T-helper 1 cell treated with Interleukin-12 subunit alpha and Interleukin-12 subunit beta and Interleukin-4 antibody, amounts not matched to agents 30 μg/mL and 1 μg/mL, for 36 hours (primary cell): ENCODE results near the gene SLC7A9.
"Not testable (repeated sequence)": the region's sequence is repeated elsewhere in the genome, so short reads cannot be mapped to it uniquely, and the experiment has no call there.

Experiments used
- H3K27ac Mint-ChIP-seq: one replicate; pipeline ENCODE4 v1.8.0; 2021; ENCODE audit warnings: mild to moderate bottlenecking, mixed read lengths
- H3K27me3 Mint-ChIP-seq: one replicate; pipeline ENCODE4 v1.8.0; 2021; ENCODE audit warnings: low read depth, mixed read lengths
- H3K36me3 Mint-ChIP-seq: one replicate; pipeline ENCODE4 v1.8.0; 2021; ENCODE audit warnings: low read depth, mixed read lengths
- H3K4me1 Mint-ChIP-seq: one replicate; pipeline ENCODE4 v1.8.0; 2021; ENCODE audit warnings: low read depth, mixed read lengths
- H3K4me3 Mint-ChIP-seq: one replicate; pipeline ENCODE4 v1.8.0; 2021; ENCODE audit warnings: mild to moderate bottlenecking, moderate library complexity, mixed read lengths
- H3K9me3 Mint-ChIP-seq: one replicate; pipeline ENCODE4 v1.8.0; 2021; ENCODE audit warnings: mixed read lengths

SLC7A9 gene

DNA sequence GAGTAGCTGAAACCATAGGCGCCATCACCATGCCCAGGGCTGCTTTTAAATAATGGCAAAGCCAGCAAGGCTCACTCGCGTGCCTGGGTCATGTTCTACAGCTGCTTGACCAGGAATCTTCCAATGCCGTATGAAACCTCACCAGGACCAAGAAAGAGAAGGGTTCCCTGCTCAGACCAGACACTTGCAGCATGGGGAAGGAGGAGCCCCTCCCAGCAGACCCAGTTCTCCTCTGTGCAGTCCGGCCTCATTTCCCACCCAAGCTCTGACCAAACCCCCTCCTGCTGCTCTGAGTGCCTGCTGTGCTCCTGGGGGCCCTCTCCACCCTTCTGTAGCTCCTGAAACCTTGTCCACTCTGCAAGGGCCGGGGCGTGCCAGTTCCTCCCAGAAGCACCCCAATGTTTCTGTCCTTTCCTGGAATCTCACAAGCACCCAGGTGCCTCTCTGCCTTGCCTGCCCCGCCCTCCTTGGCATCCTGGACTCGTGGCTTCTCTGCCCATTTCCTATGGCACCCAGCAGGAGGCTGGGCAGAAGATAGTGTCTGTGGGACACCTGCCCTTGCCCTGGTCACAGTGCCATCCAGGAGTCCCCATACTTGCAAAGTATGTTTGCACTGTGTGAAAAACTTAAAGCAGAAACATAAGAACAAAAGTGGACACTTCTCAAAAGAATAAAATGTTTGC lies 6.8 kb upstream of the SLC7A9 start:
- no peaks in the 10 kb centered on the region for H3K4me1 Mint-ChIP-seq

DNA sequence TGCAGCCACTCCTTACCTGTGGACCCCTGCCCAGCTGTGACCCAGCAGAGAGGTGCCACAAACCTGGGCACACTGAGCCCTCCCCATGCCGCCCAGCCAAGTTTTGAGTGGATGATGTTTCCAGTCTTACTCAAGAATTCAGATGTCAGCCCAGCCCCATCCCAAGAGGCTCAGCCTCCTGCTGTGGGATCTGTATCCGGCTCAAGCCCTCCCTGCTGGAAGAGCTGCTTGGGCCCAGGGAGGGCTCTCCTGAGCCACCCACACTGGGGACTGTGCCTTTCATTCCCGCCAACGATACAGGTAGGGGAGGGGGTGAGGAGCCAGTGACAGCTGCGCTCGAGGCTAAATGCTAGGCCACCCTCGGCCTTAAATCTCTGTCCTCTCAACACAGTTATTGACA lies 5.9 kb upstream of the SLC7A9 start:
- Mint-ChIP-seq H3K27ac (no peak overlapping the region), H3K4me1 (no peaks in the 10 kb centered on the region), H3K36me3 (no peaks in the 10 kb centered on the region), H3K27me3 (no peaks in the 10 kb centered on the region), H3K4me3 (no peak overlapping the region), H3K9me3 (no peaks in the 10 kb centered on the region)

More for the DNA sequence above, 6.8 kb upstream of the SLC7A9 start:
- Mint-ChIP-seq H3K36me3 (no peaks in the 10 kb centered on the region), H3K27me3 (no peaks in the 10 kb centered on the region), H3K27ac (no peak overlapping the region), H3K9me3 (no peaks in the 10 kb centered on the region), H3K4me3 (no peak overlapping the region)

DNA sequence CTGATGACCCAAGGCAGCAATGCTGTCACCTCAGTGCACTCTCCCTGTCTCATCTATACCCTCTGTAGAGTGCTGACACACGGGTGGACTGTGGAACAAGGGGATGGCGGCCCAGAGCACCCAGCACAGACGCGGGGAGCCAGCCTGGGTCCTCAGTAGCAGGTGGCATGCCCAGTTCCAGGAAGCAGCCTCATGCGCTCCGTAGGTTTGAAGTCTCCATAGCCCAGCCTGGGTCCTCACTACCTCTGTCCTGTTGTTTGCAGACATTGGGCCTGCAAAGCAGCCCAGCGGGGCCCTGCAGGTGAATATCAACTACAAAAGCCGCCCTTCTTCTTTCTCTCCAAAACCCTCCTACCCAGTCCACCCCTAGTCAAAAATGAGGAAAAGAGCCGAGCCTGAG lies 5.0 kb upstream of the SLC7A9 start:
- Mint-ChIP-seq H3K9me3 (no peaks in the 10 kb centered on the region), H3K36me3 (no peaks in the 10 kb centered on the region), H3K4me1 (no peaks in the 10 kb centered on the region), H3K27ac (no peak overlapping the region), H3K27me3 (no peaks in the 10 kb centered on the region), H3K4me3 (no peak overlapping the region)

DNA sequence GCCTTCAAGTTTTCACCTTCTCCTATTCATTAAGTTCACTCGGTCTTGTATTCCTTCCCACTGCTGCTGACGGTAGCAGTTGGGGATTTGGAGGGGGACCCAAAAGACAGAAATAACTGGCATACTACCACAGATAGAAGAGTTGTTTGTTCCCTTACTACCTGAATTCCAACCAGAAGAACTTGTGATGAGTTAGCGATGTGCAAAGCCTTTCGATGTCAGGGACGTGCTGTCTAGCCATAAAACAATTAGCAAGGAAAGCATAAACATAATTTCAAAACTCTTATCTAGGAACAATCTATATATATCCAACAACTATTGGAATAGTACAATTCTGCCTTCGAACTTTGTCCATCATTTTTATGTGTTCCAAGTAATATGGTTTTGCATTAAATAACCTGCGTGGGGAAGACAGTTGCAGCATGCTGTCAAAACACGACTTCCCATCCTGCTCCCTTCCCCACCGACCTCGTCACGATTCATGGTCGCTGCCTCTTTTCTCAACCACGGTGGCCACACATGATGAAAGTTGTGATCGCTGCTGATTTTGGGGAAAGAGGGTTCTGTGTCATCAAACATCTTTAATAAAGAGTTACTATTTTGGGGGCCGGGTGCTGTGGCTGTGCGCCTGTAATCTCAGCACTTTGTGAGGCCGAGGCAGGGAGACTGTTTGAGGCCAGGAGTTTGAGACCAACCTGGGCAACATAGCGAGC lies 3.8 kb upstream of the SLC7A9 start:
- no peaks in the 10 kb centered on the region for H3K27me3 Mint-ChIP-seq
- no peaks in the 10 kb centered on the region for H3K9me3 Mint-ChIP-seq
- H3K4me1 Mint-ChIP-seq: no peaks in the 10 kb centered on the region
- no peak overlapping the region for H3K4me3 Mint-ChIP-seq
- H3K27ac Mint-ChIP-seq: no peak overlapping the region
- H3K36me3 Mint-ChIP-seq: no peaks in the 10 kb centered on the region

DNA sequence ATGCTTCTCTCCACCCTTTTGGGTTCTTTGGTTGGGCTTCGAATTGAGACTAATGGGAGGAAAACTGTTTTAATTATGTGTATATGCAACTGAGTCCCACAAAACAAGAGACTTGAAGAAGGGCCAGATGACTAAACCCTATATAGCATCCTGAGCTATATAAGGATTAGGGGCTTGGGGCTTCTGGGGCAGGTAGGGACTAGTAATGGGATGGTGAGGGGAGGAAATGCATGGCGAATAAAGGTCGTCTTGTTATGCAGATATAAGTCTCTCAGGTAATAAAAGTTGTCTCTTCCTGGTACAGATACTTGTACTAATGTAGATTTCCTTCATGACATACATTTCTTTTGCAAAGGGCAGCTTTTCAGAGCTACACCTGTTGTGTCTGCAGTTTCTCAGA lies 2.8 kb upstream of the SLC7A9 start:
- Mint-ChIP-seq H3K36me3 (no peaks in the 10 kb centered on the region), H3K9me3 (no peaks in the 10 kb centered on the region)

DNA sequence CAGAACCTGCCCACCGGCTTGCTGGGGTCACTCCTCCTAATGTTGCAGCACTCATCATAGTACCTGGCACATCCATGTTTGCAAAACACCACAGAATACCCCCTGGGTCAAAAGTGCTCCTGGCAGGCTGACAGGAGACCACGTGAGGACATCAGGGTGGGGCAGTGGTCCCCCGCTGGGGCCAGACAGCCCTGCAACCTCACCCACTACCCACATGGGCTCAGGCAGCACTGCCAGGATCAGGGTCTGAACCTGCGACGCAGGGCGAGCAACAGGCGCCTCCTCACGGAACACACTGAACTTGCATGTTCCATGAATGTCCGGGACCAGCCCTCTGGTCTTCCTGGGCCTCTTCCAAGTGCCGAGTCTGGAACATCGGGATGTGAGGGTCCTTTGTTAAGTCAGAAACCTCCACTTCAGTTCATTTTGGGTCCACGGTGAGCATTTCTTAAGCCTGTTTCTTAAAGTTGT lies 1.4 kb upstream of the SLC7A9 start:
- Mint-ChIP-seq H3K9me3 (no peaks in the 10 kb centered on the region), H3K27me3 (no peaks in the 10 kb centered on the region), H3K27ac (no peak overlapping the region), H3K4me1 (no peaks in the 10 kb centered on the region), H3K36me3 (no peaks in the 10 kb centered on the region), H3K4me3 (no peak overlapping the region)

More for the DNA sequence above, 2.8 kb upstream of the SLC7A9 start:
- Mint-ChIP-seq H3K4me1 (no peaks in the 10 kb centered on the region), H3K27me3 (no peaks in the 10 kb centered on the region), H3K27ac (no peak overlapping the region), H3K4me3 (no peak overlapping the region)

DNA sequence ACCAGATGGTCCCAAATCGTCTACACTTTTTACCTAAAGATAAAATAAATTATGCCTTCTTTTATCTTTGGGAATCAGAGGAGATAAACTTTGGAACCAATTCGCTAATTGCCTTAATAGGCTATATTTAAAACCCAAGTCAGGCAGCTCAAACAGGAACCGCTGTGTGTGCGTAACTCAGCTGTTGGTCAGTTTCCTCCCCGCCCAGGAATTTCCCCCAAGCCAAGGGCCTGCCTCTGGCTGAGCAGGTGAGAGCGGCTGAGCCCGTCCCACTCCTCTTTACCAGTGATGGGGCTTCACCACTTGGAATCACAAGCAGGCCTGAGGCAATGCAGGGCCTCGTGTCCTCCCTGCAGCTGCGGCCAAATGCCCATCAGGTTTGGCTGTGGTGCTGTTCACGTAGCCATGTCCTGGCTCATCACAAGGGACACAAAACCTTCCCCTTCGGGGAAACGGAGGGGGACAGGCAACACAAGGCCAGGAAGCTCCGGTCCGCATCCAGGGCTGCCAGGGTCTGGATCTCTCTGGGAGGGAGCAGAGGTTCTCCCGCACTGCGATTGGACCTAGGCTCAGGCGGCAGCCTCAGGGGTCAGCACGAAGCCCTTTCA lies 503 bp upstream of the SLC7A9 start:
- H3K4me1 Mint-ChIP-seq: no peaks in the 10 kb centered on the region
- H3K4me3 Mint-ChIP-seq: no peak overlapping the region
- H3K27me3 Mint-ChIP-seq: no peaks in the 10 kb centered on the region
- no peaks in the 10 kb centered on the region for H3K9me3 Mint-ChIP-seq
- no peaks in the 10 kb centered on the region for H3K36me3 Mint-ChIP-seq
- H3K27ac Mint-ChIP-seq: no peak overlapping the region

DNA sequence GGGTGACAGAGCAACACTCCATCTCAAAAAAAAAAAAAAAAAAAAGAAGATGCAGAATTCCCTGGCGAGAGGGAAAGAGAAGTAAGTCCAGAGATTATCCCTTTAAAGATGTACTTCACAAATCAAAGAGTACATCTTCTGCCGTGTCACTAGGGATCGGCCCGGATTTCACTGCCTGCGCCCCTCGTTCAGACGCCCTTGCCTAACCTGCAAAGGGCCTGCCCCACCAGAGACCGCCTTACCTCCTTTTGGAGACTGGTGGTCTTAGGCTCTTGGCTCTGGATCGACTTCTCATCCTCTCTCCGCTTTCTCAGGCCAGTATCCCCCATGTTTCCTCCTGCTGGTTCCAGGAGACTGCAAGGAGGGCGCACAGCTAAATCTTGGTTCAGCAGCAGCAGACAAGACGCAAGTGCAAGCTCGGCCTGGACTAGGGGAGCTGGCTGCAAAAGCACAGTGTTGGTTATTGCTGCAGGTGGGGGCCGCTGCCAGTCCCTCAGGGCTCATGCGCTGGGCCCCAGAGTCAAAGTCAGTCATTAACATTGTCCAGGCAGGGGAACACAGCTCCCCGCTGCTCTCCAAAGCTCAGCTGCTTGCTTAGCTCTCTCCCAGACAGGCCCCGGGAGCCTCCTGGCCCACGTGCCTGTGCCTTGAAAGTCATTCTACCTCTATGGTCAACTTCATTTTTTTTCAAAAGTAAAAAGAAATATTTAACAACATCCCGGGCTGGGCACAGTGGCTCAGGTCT lies 1.2 kb downstream of the SLC7A9 start:
- H3K27ac Mint-ChIP-seq: no peak overlapping the region
- H3K9me3 Mint-ChIP-seq: no peaks in the 10 kb centered on the region
- H3K4me3 Mint-ChIP-seq: no peak overlapping the region
- no peaks in the 10 kb centered on the region for H3K27me3 Mint-ChIP-seq
- H3K4me1 Mint-ChIP-seq: no peaks in the 10 kb centered on the region
- H3K36me3 Mint-ChIP-seq: no peaks in the 10 kb centered on the region

DNA sequence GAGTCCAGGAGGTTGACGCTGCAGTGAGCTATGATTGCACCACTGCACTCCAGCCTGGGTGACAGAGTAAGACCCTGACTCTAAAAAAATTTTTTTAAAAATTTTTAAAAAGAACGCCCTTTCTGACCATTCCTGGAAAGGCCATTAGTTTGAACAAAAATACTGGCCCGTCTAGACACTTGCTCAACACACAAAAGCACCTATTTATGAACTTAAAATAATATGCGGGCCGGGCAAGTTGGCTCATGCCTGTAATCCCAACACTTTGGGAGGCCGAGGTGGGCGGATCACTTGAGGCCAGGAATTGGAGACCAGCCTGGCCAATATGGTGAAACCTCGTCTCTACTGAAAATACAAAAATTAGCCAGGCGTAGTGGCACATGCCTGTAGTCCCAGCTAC lies 2.1 kb downstream of the SLC7A9 start:
- not testable (repeated sequence) for H3K27ac Mint-ChIP-seq, H3K9me3 Mint-ChIP-seq, H3K4me3 Mint-ChIP-seq, H3K36me3 Mint-ChIP-seq, H3K4me1 Mint-ChIP-seq, H3K27me3 Mint-ChIP-seq

DNA sequence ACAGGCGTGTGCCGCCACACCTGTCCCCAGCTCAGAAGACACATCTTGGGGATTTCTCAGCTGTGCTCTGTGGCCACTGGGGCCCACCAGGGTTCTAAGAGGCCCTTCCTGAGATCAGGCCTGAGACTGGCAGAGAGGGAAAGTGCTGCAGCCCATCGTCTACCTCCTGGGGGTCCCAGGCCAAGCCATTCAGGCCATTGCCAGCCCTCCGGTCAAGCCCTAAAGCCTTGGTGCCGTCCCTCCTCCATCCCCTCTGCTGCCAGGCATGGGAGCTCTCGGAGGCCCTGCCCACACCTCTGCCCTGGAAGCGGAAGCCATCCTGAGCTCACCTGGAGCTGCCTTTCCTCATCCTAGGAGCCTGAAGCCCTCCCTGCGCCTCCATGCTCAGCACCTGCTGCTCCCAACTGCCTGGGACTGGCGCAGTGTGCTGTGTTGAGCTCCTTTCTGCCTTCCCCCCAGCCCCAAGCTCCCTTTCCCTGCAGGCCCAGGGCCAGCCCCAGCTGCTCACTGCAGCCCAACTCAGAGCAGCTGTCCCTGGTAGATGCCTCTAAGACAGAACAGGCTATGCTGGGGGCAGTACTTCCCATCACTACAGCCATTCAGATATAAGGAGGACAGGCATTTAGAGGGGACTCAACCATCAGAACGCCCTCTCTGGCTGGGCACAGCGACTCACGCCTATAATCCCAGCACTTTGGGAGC lies 2.9 kb downstream of the SLC7A9 start:
- no peaks in the 10 kb centered on the region for H3K9me3 Mint-ChIP-seq
- H3K4me3 Mint-ChIP-seq: no peak overlapping the region
- no peak overlapping the region for H3K27ac Mint-ChIP-seq
- no peaks in the 10 kb centered on the region for H3K36me3 Mint-ChIP-seq
- no peaks in the 10 kb centered on the region for H3K27me3 Mint-ChIP-seq
- no peaks in the 10 kb centered on the region for H3K4me1 Mint-ChIP-seq

DNA sequence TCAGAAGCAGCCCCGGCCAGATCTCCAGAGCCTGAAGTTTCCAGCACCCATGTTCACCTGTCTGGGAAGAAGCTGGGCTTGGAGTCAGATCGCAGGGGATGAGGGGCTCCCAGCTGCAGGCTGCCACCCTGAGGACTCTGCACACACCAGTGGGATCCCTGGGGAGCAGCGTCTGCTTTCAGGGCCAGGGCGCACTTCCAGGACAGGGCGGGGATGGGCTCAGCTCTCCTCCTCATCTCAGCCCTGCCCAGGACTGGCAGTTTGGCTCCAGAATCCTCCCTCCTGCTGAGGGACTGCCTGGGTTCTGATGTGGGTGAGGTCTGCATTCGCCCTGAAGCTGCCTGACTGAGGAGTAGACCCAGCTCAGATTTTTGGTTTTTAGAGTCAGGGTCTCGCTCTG lies 3.5 kb downstream of the SLC7A9 start:
- Mint-ChIP-seq H3K36me3 (no peaks in the 10 kb centered on the region), H3K4me1 (no peaks in the 10 kb centered on the region), H3K27me3 (no peaks in the 10 kb centered on the region), H3K4me3 (no peak overlapping the region), H3K9me3 (no peaks in the 10 kb centered on the region), H3K27ac (no peak overlapping the region)

DNA sequence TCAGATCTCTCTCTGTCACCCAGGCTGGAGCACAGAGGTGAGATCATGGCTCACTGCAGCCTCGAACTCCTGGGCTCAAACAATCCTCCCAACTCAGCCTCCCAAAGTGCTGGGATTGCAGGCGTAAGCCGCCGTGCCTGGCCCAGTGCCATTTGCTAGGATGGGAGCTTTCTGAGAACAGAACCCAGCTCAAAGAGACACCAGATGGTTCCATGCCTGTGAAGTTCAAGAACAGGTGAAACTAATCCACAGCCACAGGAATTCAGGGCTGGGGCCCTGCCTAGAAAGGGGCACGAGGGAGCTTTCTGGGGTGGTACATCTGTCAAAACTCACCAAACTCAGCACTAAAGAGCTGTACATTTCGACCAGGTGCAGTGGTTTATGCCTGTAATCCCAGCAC lies 4.2 kb downstream of the SLC7A9 start:
- no peaks in the 10 kb centered on the region for H3K9me3 Mint-ChIP-seq
- H3K4me3 Mint-ChIP-seq: no peak overlapping the region
- no peak overlapping the region for H3K27ac Mint-ChIP-seq
- no peaks in the 10 kb centered on the region for H3K4me1 Mint-ChIP-seq
- H3K27me3 Mint-ChIP-seq: no peaks in the 10 kb centered on the region
- no peaks in the 10 kb centered on the region for H3K36me3 Mint-ChIP-seq

DNA sequence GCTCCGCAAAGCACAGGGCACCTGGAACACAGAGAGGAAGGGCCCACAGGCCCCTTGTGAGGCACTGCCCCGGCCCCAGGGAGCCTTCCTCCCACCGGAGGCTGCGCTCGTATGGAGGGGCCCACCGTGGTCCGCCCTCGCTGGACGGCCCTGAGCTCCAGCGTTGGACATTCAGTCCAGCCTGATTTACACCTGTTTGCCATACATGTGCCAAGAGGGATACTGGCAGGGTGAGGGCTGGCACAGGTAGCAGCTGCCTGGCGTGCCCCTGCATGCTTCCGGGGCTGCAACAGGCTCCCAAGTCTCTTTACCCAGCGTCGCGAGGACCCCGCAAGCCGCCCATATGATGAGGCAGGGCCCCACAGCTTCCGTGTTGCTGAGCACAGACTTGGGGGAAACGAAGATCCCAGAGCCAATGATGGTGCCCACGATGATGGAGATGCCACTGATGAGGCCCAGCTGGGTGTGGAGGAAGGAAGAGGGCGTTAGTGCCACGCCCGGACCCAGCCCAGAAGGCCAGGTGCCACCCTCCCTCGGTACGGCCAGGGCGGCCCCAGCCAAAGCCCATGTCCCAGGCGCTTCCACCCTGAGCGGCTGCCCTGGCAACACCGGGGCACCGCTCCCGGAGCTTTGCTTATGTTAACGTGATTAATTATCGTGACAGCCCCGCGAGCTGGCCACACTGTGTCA lies 5.1 kb downstream of the SLC7A9 start:
- Mint-ChIP-seq H3K4me3 (no peak overlapping the region), H3K36me3 (no peaks in the 10 kb centered on the region), H3K27ac (no peak overlapping the region), H3K27me3 (no peaks in the 10 kb centered on the region), H3K4me1 (no peaks in the 10 kb centered on the region), H3K9me3 (no peaks in the 10 kb centered on the region)

DNA sequence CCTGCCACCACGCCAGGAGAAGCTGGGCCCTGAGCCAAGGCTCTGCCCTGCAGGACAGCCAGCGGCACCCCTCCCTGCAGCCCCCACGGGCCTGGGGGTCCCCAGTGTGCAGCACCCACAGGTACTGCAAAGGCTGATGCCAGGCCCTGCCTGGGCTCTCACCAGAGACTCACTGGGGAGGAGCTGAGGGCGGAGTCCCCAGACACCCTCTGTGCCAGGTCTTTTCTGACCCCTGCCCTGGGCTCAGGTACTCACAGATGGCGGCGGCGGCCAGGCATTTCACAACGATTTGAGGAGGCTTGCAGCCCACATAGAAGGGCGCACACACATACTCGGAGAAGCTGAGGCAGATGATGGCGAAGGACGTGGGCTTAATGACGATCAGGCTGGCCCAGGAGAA lies 5.7 kb downstream of the SLC7A9 start:
- H3K27ac Mint-ChIP-seq: no peak overlapping the region
- H3K36me3 Mint-ChIP-seq: no peaks in the 10 kb centered on the region
- no peak overlapping the region for H3K4me3 Mint-ChIP-seq
- no peaks in the 10 kb centered on the region for H3K4me1 Mint-ChIP-seq
- H3K9me3 Mint-ChIP-seq: no peaks in the 10 kb centered on the region
- no peaks in the 10 kb centered on the region for H3K27me3 Mint-ChIP-seq
